Ishikawa (cell line): ENCODE measurements around the gene LCMT2.

Source experiments
- CEBPB ChIP-seq: IDR thresholded peaks from 2 replicates; pipeline ENCODE4 v1.6.1; 2012
- CREB1 ChIP-seq: IDR thresholded peaks from 2 replicates; pipeline ENCODE4 v1.6.1; 2012; ENCODE audit warnings: low read depth
- EGR1 ChIP-seq: IDR thresholded peaks from 2 replicates; pipeline ENCODE4 v1.6.1; 2012
- EP300 ChIP-seq: IDR thresholded peaks from 2 replicates; pipeline ENCODE4 v1.6.1; 2012; ENCODE audit warnings: borderline replicate concordance
- NFIC ChIP-seq: IDR thresholded peaks from 2 replicates; pipeline ENCODE4 v1.6.1; 2012
- RAD21 ChIP-seq: IDR thresholded peaks from 2 replicates; pipeline ENCODE4 v1.6.1; 2012; ENCODE audit warnings: low read depth
- REST ChIP-seq: IDR thresholded peaks from 2 replicates; pipeline ENCODE4 v1.6.1; 2012; ENCODE audit warnings: low read depth, mild to moderate bottlenecking
- TAF1 ChIP-seq: IDR thresholded peaks from 2 replicates; pipeline ENCODE4 v1.6.1; 2012; ENCODE audit warnings: low read depth, mild to moderate bottlenecking
- TEAD4 ChIP-seq: IDR thresholded peaks from 2 replicates; pipeline ENCODE4 v1.6.1; 2012
- YY1 ChIP-seq: IDR thresholded peaks from 2 replicates; pipeline ENCODE4 v1.6.1; 2012; ENCODE audit warnings: low read depth
- ZBTB7A ChIP-seq: IDR thresholded peaks from 2 replicates; pipeline ENCODE4 v1.6.1; 2012; ENCODE audit warnings: low read depth
- TF ChIP-seq, protein P1 (sequence below): IDR thresholded peaks from 2 replicates; pipeline ENCODE4 v1.6.1; 2012
- TF ChIP-seq, protein P2 (sequence below): IDR thresholded peaks from 2 replicates; pipeline ENCODE4 v1.6.1; 2012

LCMT2 gene

GRCh38 chr15:43276563-43277200, 53.7 kb downstream of the LCMT2 start:
- TF ChIP-seq ZBTB7A (no peak), EP300 (no peak), NFIC (no peak), YY1 (no peak), EGR1 (no peak)

GRCh38 chr15:43275740-43276562, 54.4 kb downstream of the LCMT2 start:
- TF ChIP-seq, protein P1, sequence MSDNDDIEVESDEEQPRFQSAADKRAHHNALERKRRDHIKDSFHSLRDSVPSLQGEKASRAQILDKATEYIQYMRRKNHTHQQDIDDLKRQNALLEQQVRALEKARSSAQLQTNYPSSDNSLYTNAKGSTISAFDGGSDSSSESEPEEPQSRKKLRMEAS = no peak
- TF ChIP-seq REST (no peak), NFIC (no peak), ZBTB7A (no peak), EP300 (no peak), RAD21 (no peak), TEAD4 (no peak), CEBPB (no peak), EGR1 (no peak), YY1 (no peak)
- TF ChIP-seq, protein P2, sequence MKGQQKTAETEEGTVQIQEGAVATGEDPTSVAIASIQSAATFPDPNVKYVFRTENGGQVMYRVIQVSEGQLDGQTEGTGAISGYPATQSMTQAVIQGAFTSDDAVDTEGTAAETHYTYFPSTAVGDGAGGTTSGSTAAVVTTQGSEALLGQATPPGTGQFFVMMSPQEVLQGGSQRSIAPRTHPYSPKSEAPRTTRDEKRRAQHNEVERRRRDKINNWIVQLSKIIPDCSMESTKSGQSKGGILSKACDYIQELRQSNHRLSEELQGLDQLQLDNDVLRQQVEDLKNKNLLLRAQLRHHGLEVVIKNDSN = no peak

- TF ChIP-seq CREB1 = no peak
- TF ChIP-seq TAF1 = no peak
- TF ChIP-seq CEBPB = no peak
These were observed 56.2 kb downstream of the LCMT2 start for GRCh38 chr15:43274136-43274535.
